GM20431 (cell line): Measurements from ENCODE around the gene PARP8.
"Not testable (repeated sequence)": the region's sequence is repeated elsewhere in the genome, so short reads cannot be mapped to it uniquely, and the experiment has no call there.

Experiments
- in situ Hi-C: fragments of 300-500 bp; cut with MseI, MboI; formaldehyde crosslinking; loops from one replicate; pipeline ENCODE4 v1.15.0; 2020; ENCODE audit warnings: low sequenced_read_pairs; ENCODE audit not compliant: unreplicated experiment

The PARP8 gene, protein sequence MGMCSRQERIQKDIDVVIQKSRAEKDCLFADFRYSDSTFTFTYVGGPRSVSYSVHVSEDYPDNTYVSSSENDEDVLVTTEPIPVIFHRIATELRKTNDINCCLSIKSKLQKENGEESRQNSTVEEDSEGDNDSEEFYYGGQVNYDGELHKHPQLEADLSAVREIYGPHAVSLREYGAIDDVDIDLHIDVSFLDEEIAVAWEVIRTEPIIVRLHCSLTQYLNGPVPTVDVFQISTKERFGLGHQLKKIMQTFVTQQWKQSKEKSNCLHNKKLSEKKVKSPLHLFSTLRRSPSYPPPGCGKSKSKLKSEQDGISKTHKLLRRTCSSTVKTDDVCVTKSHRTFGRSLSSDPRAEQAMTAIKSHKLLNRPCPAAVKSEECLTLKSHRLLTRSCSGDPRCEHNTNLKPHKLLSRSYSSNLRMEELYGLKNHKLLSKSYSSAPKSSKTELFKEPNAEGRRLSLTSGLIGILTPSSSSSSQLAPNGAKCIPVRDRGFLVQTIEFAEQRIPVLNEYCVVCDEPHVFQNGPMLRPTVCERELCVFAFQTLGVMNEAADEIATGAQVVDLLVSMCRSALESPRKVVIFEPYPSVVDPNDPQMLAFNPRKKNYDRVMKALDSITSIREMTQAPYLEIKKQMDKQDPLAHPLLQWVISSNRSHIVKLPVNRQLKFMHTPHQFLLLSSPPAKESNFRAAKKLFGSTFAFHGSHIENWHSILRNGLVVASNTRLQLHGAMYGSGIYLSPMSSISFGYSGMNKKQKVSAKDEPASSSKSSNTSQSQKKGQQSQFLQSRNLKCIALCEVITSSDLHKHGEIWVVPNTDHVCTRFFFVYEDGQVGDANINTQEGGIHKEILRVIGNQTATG

DNA sequence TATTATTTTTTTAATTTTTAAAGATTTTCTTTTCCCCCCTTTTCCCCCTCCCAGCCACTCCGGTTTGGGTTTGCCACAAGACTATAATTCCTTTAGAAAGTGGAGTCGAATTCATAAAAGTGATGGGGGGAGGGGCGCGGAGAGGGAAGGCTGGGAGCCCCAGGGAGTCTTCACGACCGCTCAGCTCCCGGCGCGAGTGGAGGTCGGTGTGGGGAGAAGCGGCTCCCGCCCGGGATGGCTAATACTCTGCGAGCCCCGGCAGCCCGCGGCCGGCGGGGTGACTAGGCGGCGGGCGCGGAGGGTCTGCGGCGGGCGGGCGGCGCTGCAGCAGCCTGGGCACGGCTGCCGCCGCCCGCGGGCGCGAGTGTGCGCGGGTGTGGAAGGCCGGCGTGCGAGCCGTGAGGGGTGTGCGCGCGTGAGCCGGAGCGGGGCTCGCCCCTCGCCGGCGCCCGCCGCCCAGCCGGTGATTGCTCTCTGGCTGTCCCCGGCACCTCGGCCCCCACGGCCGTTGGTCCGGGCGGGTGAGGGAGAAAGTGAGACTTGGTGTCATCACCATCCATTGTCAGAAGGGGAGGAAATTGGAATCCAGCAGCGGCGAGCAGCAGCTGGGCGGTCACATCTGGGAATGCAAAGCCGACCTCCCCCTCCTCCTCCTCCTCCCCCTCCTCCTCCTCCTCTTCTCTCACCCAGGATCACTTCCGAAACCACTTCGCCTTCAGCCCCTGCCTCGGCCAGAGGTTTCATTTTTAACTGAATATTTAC is at the start of gene PARP8:
Gene PARP8 (plus strand): TSS at position 377 of the 762 bp plus-strand sequence. CDS start 459 bp downstream, outside the sequence.
- in situ Hi-C loops: no loop called here

DNA sequence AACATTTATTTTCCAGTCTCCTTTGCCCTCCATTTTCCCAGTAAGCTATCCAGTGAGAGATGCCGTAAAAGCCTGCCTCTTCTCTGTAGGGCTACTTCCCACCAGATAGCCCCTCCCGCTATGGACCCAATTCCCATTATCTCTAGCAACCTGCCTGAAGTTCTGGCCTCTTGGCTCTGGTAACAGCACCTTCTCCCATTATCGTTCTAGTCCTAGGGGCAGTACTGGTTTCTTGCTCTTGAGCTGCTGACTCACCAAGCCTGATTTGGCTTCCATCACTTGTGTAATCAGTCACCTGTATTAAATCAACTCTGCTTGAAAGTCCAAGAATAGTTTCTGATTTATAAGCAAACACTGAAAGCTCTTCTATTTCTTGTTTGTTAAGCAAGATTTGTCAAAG is 42.8 kb upstream of the PARP8 start:
- in situ Hi-C loops: no loop called here

DNA sequence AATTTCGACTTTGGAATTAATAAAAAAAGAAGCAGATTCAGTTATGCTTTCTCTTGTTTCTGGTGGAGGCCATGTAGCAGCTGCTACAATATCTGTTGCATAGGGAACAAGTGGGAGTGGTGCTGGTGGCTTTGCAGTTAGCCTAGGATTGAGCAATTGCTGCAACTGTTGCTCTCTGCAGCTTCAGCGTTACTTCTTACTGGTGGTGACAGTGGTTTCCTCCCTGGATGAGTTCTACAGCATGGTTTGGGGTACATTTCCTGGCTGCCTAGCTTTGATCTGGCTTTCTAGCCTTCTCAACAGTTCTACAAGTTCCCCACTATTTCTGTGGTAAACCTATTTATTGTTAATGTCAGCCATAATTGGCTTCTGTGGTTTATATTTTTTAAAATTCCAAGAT is 31.6 kb upstream of the PARP8 start:
- in situ Hi-C loops: not testable (repeated sequence)

DNA sequence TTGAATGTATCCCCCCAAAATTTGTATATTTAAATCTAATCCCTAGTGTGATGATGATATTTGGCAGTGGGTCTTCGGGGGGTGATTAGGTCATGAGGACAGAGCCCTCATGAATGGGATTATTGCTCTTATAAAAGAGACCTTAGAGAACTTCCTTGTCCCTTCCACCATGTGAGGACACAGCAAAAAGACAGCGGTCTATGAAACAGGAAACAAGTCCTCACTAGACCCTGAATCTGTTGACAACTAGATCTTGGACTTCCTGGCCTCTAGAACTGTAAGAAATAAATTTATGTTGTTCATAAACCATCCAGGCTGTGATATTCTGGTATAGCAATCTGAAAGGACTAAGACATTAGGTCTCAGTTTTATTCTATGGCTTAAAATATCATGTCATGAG is 28.9 kb upstream of the PARP8 start:
- in situ Hi-C loops: not testable (repeated sequence)

DNA sequence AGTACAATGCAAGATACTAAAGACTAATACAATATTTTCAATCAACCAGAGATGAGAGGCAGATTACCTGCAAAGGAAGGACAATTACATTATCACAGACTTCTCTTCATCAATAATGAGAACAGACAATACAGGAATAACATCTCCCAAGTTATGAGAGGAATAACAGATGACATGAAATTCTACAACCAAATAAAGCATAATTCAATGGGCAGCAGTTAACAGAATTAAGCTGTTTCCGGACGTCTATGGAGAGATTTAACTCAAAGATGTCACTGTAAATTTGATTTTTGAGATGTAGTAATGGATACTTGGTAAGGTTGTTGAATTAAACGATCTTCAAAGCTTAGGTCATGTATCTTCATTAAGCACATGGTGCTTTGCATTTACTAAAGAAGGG is 19.8 kb upstream of the PARP8 start:
- in situ Hi-C loops: no loop called here

DNA sequence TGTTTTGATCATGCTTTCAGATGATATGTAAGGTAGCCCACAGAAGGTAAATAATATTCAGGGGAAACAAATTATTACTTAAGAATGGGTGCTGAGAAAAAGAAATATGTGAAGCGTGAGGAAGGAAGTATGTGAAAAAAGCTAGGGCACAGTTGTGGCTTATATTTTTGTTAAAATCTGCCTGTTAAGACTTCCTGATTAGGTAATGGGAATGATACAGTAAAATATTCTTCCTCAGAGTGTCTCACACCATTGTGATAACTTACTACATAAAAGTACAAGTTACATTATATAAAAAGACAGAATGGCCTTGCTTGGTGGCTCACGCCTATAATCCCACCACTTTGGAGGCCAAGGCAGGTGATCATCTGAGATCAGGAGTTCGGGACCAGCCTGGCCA is 18.7 kb upstream of the PARP8 start:
- in situ Hi-C loops: no loop called here

DNA sequence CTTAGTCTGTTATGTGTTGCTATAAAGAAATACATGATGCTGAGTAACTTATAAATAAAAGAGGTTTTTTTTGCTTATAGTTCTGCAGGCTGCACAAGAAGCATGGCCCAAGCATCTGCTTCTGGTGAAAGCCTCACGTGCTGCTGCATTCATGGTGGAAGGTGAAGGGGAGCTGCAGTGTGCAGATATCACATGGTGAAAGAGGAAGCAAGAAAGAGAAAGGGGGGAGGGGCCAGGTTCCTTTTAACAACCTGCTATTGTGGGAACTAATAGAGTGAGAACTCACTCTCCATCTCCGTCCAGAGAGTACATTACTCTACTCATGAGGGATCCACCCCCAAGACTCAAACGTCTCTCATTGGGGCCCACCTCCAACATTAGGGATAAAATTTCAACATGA is 12.5 kb upstream of the PARP8 start:
- in situ Hi-C loops: no loop called here

DNA sequence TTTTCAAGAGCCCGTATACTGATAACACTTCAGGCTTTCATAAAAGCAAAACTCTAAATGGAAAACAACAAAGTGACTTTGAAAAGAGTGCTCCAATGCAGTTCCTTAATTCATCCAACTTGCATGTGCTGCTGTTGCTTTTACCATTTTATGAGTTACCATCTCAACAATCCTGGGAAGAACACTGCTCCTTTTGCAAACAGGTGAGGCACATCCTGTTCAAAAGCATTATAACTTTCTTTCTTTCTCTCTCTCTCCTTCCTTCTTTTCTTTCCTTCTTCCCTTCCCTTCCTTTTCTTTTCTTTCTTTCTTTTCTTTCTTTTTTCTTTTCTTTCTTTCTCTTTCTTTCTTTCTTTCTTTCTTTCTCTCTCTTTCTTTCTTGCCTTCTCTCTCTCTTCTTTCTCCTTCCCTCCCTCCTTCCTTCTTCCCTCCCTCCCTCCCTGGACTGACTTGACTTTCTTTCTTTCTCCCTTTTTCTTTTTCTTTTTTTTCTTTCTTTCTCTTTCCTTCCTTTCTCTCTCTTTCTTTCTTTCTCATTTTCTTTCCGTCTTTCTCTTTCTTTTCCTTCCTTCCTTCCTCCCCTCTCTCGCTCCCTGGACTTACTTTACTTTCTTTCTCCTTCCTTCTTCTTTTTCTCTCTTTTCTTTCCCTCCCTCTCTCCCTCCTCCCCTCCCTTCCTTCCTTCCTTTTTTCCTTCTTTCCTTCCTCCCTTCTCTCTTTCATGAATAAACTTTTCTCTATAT is 11.2 kb upstream of the PARP8 start:
- in situ Hi-C loops: no loop called here

DNA sequence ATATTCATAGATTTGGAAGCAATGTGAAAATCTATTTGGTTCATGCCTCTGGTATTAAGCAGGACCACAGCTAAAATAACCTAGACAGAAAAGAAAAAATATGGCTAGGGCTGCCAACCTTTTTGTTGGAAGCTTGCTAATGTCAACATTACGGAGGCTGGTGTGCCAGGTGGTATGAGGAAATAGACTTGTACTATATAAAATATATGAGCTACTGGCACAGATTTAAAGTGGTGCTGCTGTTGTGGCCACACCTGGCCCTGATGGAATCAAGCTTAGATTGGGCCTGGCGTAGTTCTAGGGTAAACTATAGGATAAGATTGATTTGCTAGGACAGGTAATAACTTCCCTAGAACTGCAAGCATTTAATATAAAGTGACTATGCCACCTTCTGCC is 10.6 kb upstream of the PARP8 start:
- in situ Hi-C loops: no loop called here

DNA sequence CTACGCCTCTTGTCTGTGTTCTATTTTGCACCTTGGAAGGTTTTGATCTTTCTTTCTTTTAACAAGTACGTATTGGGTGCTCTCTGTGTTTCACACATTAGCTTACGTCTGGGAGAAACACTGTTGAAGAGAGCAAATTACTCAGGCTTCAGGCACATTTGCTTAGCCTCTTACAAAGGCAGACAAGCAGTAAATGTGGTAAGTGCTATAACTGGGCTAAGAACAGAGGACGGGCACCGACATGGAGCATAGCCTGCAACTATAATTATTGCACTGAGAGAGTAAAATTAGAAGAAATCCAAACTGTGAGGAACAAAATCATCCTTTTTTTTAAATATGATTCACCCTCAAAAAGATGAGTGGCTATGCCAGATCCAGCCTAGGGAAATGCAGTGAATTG is 9.4 kb upstream of the PARP8 start:
- in situ Hi-C loops: no loop called here

DNA sequence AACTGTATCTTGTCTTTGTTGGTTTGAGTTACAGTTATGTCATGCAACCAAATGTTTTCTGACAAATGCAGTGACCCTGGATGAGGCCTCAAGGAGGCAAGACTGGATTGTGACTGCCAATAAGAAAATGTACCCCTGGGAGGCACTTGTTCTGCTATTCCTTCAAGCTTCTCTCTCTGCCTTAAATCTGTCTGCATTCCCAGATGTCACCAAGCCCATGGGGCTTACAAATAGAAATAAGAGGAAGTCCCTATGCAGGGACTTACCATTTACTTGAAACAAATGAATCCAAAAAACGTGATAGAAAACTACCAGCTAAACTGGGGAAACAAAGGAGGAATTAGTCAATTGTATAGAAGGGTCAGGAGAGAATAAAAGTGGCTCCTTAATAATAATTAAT is 8.2 kb upstream of the PARP8 start:
- in situ Hi-C loops: no loop called here

DNA sequence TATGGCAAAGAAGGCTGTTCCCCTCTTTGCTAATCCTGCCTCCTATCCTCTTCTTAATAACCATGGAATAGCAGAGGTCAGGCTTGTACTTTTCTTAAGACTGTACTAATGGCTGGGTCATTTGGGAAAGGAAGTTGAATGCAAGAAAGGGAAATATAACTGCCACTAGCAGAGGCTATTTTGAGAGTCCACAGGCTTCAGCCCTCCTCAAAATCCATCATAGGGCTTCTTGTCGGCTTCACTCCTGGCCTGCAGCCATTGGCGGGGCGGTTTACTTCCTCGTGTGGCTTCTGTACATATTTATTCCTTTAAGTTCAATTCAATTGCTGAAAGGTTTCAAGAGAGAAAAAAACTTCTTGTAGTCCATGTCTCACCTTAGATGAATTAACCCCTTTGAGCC is 2.8 kb upstream of the PARP8 start:
- in situ Hi-C loops: no loop called here

DNA sequence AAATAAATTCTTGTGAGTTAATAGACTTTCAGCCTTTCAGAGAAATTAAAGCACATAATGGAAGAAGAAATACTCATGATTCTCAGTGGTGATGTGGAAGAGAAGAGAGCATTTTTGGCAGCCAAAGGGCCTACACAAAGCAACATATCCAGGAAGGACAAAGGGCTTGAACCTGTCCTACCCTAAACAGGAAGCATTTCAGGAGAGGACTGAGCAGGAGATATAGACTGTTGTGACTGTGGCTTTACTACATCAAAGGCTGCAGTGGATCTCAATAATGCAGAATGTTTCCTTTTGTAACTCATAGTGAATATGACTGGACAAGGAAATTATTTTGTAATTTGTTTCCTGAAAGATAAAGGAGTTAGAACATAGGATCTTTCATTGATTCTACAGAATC is 1.3 kb upstream of the PARP8 start:
- in situ Hi-C loops: no loop called here

DNA sequence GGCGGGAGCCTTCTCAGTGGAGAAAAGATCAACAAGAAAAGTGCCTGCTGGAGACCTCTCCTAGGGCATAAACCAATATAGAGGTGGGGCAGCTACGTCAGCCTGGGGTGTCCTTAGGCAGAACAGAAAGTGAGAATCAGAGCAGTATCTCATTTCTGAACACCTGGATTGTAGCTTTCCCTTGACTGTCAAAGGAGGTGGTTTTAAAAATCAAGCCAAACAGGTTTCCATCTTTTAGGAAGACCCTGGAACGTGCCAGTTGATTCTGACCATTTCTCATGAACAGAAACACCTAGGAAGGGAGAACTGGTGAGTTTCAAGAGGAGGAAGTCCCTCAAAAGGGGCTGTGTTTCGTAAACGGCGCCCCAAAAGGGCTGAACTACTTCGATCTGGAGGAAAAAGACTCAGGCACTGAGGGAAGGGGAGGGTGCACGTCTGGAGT is 655 bp upstream of the PARP8 start:
- in situ Hi-C loops: not testable (repeated sequence)

DNA sequence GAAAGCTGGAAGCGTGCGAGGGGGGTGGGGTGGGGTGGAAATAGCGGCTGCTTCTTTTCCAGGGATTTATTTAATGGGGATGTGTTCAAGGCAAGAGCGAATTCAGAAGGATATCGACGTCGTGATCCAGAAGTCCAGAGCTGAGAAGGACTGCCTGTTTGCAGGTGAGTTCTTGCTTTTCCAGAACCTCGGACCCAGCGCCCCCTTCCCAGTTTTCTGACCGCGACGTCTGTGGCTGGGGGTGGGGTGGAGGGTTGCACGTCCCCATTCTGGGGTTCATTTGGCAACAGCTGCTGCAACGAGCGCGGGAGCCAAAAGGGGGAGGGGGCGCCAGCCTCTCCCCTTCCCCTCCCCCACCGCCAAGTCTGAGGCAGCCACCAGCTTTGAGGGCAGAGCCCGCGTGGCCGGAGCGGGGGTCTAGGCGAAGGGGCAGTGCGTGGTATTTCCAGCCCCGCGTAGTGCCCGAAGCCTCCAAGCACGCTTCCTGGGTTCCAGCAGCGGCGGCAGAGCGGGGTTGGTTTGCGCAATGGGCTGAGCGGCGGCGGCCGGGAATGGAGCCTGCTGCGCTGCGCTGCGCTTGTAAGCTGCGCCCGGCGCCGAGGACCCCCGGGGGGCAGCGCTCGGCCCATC is 701 bp downstream of the PARP8 start:
- in situ Hi-C loops: no loop called here

DNA sequence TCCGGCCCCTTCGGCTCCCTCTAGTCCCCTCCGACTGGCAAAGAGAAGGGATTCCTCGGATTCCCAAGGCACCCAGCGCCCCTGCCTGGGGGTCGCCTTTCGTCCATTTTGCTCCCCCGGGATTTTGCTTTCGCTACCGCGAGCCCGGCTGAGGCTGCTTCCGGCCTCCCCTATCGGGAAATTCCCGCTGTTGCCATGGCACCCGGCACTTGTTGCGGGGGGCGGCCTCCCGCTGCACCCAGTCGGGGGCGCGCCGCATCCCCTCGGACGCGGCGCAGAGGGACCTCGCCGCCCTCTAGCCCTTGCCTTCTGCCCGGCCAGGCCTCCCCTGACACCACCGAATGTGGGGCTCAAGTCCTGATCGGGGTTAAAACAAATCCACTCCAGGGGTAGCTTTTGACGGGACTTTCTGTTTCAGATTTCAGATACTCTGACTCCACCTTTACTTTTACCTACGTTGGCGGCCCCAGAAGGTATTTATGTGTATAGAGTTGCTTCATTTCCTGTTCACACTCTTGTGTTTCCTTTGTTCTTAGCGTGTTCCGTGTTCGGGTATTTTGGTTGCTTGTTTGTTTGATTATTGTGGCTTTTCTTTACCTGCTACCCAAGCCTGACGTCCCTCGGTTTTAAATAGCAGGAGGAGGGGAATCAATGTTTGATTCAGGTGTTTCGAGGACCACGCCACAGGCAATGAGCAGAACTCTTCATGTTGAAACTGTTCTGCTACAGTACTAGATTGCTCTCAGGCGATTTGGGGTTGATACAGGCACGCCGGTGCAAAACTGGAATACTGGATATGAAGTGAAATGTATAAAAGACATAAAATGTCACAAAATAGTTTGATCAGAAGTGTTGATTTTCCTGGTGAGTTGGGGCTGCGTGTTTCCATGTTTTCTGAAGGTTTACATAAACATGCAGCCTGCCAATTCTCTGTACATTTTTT is 1.5 kb downstream of the PARP8 start:
- in situ Hi-C loops: no loop called here

DNA sequence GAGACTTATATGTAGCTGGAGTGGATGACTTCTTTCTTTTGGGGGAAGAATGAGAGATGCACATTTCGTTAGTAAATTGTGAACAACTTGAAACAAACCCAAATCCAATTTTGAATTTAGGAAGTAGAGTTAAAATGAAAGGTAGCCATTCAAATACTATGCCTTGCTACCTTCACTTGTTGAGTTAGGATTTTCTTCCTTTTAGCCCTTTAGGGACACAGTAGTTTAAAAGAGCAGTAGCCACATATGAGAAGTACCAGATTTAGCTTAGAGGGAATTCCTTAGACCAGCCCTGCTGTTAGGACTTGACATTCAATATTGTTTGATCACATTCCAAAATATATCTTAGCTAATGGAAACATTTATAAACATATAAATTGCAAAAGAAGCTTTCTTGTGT is 2.2 kb downstream of the PARP8 start:
- in situ Hi-C loops: not testable (repeated sequence)

DNA sequence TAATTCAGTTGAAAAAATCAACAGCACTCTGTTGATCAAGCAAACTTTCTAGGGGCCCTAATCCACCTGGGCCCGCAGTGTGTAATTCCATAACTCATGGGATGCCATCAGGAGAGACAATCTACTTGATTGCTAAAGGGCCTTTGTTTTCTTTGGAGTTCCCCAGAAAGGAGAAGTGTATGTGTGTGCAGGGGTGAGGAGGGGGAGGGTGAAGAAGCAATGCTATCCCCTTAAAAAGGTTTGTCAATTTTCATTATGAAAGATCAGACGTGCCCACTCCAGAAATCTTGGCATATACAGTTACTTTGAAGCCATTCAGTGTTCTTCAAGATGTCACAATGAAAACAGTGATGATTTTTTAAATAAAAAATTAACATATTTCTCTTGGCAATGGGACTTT is 6.2 kb downstream of the PARP8 start:
- in situ Hi-C loops: no loop called here
